ENCODE measurements around the gene LRRC1.

- TF ChIP-seq CTCF (IDR thresholded peaks at IDR 0.05; ENCODE audit: insufficient read depth, low read depth, low read length) (no peak), EZH2 (IDR thresholded peaks at IDR 0.05; ENCODE audit: insufficient read depth, low read length) (no peak)
These were observed 10.2 kb downstream of the LRRC1 start for GRCh38 chr6:53805016-53805415.

Measured in astrocyte (in vitro differentiated cells and primary cell).